ENCODE results near the gene LTBP1. TPM values are rescaled to one million over a fixed set of nuclear protein-coding genes. Genes with fewer than 3 reads are reported as not detected.

LTBP1 gene
- total RNA-seq, 1 experiment from 2014 or later = 19.6 TPM

GRCh38 chr2:33094303-33094702, 147.6 kb downstream of the LTBP1 start:
- no peaks in the 10 kb centered on the region for H3K27me3 ChIP-seq (ENCODE audit: control insufficient read depth, insufficient read depth, low read length)

GRCh38 chr2:33099989-33100388, 153.2 kb downstream of the LTBP1 start:
- no peaks in the 10 kb centered on the region for H3K27me3 ChIP-seq (ENCODE audit: control insufficient read depth, insufficient read depth, low read length)
- H3K4me3 ChIP-seq (ENCODE audit: insufficient read depth, low read depth, low read length) = no peak overlapping the region
- no peaks in the 10 kb centered on the region for H3K36me3 ChIP-seq (replicated peaks; ENCODE audit: control insufficient read depth, insufficient read depth, low read length)
- no peak for DNase-seq

More at GRCh38 chr2:33094303-33094702, 147.6 kb downstream of the LTBP1 start:
- no peaks in the 10 kb centered on the region for H3K36me3 ChIP-seq (replicated peaks; ENCODE audit: control insufficient read depth, insufficient read depth, low read length)
- DNase-seq = no peak
- H3K4me3 ChIP-seq (ENCODE audit: insufficient read depth, low read depth, low read length) = no peak overlapping the region

GRCh38 chr2:33100921-33101320, 154.2 kb downstream of the LTBP1 start:
- Histone ChIP-seq H3K36me3 (replicated peaks; ENCODE audit: control insufficient read depth, insufficient read depth, low read length) (no peaks in the 10 kb centered on the region), H3K4me3 (ENCODE audit: insufficient read depth, low read depth, low read length) (no peak overlapping the region), H3K27me3 (ENCODE audit: control insufficient read depth, insufficient read depth, low read length) (no peaks in the 10 kb centered on the region)
- DNase-seq = no peak

- Histone ChIP-seq H3K27me3 (ENCODE audit: control insufficient read depth, insufficient read depth, low read length) (no peaks in the 10 kb centered on the region), H3K36me3 (replicated peaks; ENCODE audit: control insufficient read depth, insufficient read depth, low read length) (no peaks in the 10 kb centered on the region), H3K4me3 (ENCODE audit: insufficient read depth, low read depth, low read length) (no peak overlapping the region)
- DNase-seq = no peak
Observed at GRCh38 chr2:33104052-33104623, 157.4 kb downstream of the LTBP1 start.

GRCh38 chr2:33104726-33105125, 158.0 kb downstream of the LTBP1 start:
- DNase-seq = no peak
- Histone ChIP-seq H3K36me3 (replicated peaks; ENCODE audit: control insufficient read depth, insufficient read depth, low read length) (no peaks in the 10 kb centered on the region), H3K27me3 (ENCODE audit: control insufficient read depth, insufficient read depth, low read length) (no peaks in the 10 kb centered on the region), H3K4me3 (ENCODE audit: insufficient read depth, low read depth, low read length) (no peak overlapping the region)

GRCh38 chr2:33106115-33106514, 159.4 kb downstream of the LTBP1 start:
- no peak for DNase-seq
- H3K4me3 ChIP-seq (ENCODE audit: insufficient read depth, low read depth, low read length) = no peak overlapping the region
- no peaks in the 10 kb centered on the region for H3K27me3 ChIP-seq (ENCODE audit: control insufficient read depth, insufficient read depth, low read length)
- no peaks in the 10 kb centered on the region for H3K36me3 ChIP-seq (replicated peaks; ENCODE audit: control insufficient read depth, insufficient read depth, low read length)

- no peaks in the 10 kb centered on the region for H3K36me3 ChIP-seq (replicated peaks; ENCODE audit: control insufficient read depth, insufficient read depth, low read length)
- H3K4me3 ChIP-seq (ENCODE audit: insufficient read depth, low read depth, low read length) = no peak overlapping the region
- DNase-seq = no peak
- no peaks in the 10 kb centered on the region for H3K27me3 ChIP-seq (ENCODE audit: control insufficient read depth, insufficient read depth, low read length)
Observed at GRCh38 chr2:33107690-33108482, 161.1 kb downstream of the LTBP1 start.

- H3K36me3 ChIP-seq (replicated peaks; ENCODE audit: control insufficient read depth, insufficient read depth, low read length) = no peaks in the 10 kb centered on the region
- H3K27me3 ChIP-seq (ENCODE audit: control insufficient read depth, insufficient read depth, low read length) = no peaks in the 10 kb centered on the region
- DNase-seq = no peak
- no peak overlapping the region for H3K4me3 ChIP-seq (ENCODE audit: insufficient read depth, low read depth, low read length)
Observed at GRCh38 chr2:33108483-33109443, 162.0 kb downstream of the LTBP1 start.

GRCh38 chr2:33110461-33110860, 163.7 kb downstream of the LTBP1 start:
- Histone ChIP-seq H3K36me3 (replicated peaks; ENCODE audit: control insufficient read depth, insufficient read depth, low read length) (no peaks in the 10 kb centered on the region), H3K4me3 (ENCODE audit: insufficient read depth, low read depth, low read length) (no peak overlapping the region), H3K27me3 (ENCODE audit: control insufficient read depth, insufficient read depth, low read length) (no peaks in the 10 kb centered on the region)
- DNase-seq = no peak

GRCh38 chr2:33111002-33111446, 164.3 kb downstream of the LTBP1 start:
- no peak overlapping the region for H3K4me3 ChIP-seq (ENCODE audit: insufficient read depth, low read depth, low read length)
- H3K36me3 ChIP-seq (replicated peaks; ENCODE audit: control insufficient read depth, insufficient read depth, low read length) = no peaks in the 10 kb centered on the region
- DNase-seq = no peak
- H3K27me3 ChIP-seq (ENCODE audit: control insufficient read depth, insufficient read depth, low read length) = no peaks in the 10 kb centered on the region

- DNase-seq = no peak
- Histone ChIP-seq H3K27me3 (ENCODE audit: control insufficient read depth, insufficient read depth, low read length) (no peaks in the 10 kb centered on the region), H3K4me3 (ENCODE audit: insufficient read depth, low read depth, low read length) (no peak overlapping the region), H3K36me3 (replicated peaks; ENCODE audit: control insufficient read depth, insufficient read depth, low read length) (no peaks in the 10 kb centered on the region)
Observed at GRCh38 chr2:33115196-33115595, 168.4 kb downstream of the LTBP1 start.

- H3K4me3 ChIP-seq (ENCODE audit: insufficient read depth, low read depth, low read length) = no peak overlapping the region
- H3K27me3 ChIP-seq (ENCODE audit: control insufficient read depth, insufficient read depth, low read length) = no peaks in the 10 kb centered on the region
- no peaks in the 10 kb centered on the region for H3K36me3 ChIP-seq (replicated peaks; ENCODE audit: control insufficient read depth, insufficient read depth, low read length)
- DNase-seq = no peak
Observed at GRCh38 chr2:33115728-33116127, 169.0 kb downstream of the LTBP1 start.

- H3K27me3 ChIP-seq (ENCODE audit: control insufficient read depth, insufficient read depth, low read length) = no peaks in the 10 kb centered on the region
- H3K4me3 ChIP-seq (ENCODE audit: insufficient read depth, low read depth, low read length) = no peak overlapping the region
- DNase-seq = peak; percentile 25
- no peaks in the 10 kb centered on the region for H3K36me3 ChIP-seq (replicated peaks; ENCODE audit: control insufficient read depth, insufficient read depth, low read length)
Observed at GRCh38 chr2:33116799-33117198, 170.0 kb downstream of the LTBP1 start.

- no peak for DNase-seq
- no peaks in the 10 kb centered on the region for H3K36me3 ChIP-seq (replicated peaks; ENCODE audit: control insufficient read depth, insufficient read depth, low read length)
- no peaks in the 10 kb centered on the region for H3K27me3 ChIP-seq (ENCODE audit: control insufficient read depth, insufficient read depth, low read length)
- H3K4me3 ChIP-seq (ENCODE audit: insufficient read depth, low read depth, low read length) = no peak overlapping the region
Observed at GRCh38 chr2:33118651-33119050, 171.9 kb downstream of the LTBP1 start.
